HepG2 (cell line): Measurements from ENCODE around the gene MAP2K5. TPM values are rescaled to one million over a fixed set of nuclear protein-coding genes. Genes with fewer than 3 reads are reported as not detected.

Experiments used
- ATAC-seq: fragments of 200-7000 bp; cut with Tn5 transposase; 3 replicates; pipeline ENCODE4 v1.9.1; 2020; ENCODE audit warnings: mild to moderate bottlenecking, moderate library complexity
- BruUV-seq: library from RNA; stranded (reverse); fragments of 400-500 nt; replicated peaks from 2 replicates; lab custom pipeline; 2021; lab: Mats Ljungman, UMichigan
- CTCF ChIA-PET: fragments of 300-600 bp; formaldehyde crosslinking; extraction: SDS; loops from one replicate; lab custom pipeline; 2021; ENCODE audit warnings: low total read pairs, inconsistent platforms, low intra/inter-chr PET ratio; lab: Yijun Ruan, JAX
- POLR2A ChIA-PET: fragments of 350-600 bp; sonication (Branson Sonifier 250); formaldehyde crosslinking; loops from one replicate; lab custom pipeline; 2020; ENCODE audit warnings: antibody characterized with exemption, inconsistent platforms; lab: Yijun Ruan, JAX
- DNase-seq: peaks from one replicate; pipeline ENCODE4 v3.0.0-alpha.2; 2015; ENCODE audit warnings: low spot score
- FAIRE-seq: peaks from 3 replicates; lab custom pipeline; 2011; peaks lifted over from hg19 to GRCh38; lab: Jason Lieb, UNC
- H2AFZ ChIP-seq: one replicate; pipeline ENCODE4 v1.6.1; 2011; ENCODE audit warnings: low read length, inconsistent platforms
- H3K27ac ChIP-seq: fragments of 300-600 bp; 3 replicates; pipeline ENCODE4 v1.8.0; 2011; ENCODE audit warnings: mixed run types, mild to moderate bottlenecking, mixed read lengths, low read length, inconsistent platforms; ENCODE audit not compliant: insufficient read depth; ENCODE audit errors: extremely low read length
- H3K27me3 ChIP-seq, 2 experiments: fragments of 200-600 bp in 1 of 2; 2 replicates in 1 of 2; 3 replicates in 1 of 2; pipeline versions ENCODE4 v1.6.0 to v1.8.0; 2011; ENCODE audit warnings: low read length in 2 of 2, mild to moderate bottlenecking in 2 of 2, moderate library complexity in 2 of 2, inconsistent platforms in 1 of 2; ENCODE audit not compliant: insufficient read depth in 2 of 2, control insufficient read depth in 1 of 2
- H3K36me3 ChIP-seq, 2 experiments: fragments of 200-600 bp in 1 of 2; replicated peaks in 1 of 2; 2 replicates in 1 of 2; 3 replicates in 1 of 2; pipeline versions ENCODE4 v1.5.1 to v1.8.0; 2011; ENCODE audit warnings: low read length in 2 of 2, inconsistent platforms in 1 of 2; ENCODE audit not compliant: insufficient read depth in 2 of 2, control insufficient read depth in 1 of 2
- H3K4me1 ChIP-seq: 2 replicates; pipeline ENCODE4 v1.5.1; 2012; ENCODE audit warnings: low read length, inconsistent platforms; ENCODE audit not compliant: insufficient read depth
- H3K4me2 ChIP-seq: 2 replicates; pipeline ENCODE4 v1.6.0; 2011; ENCODE audit warnings: low read depth, low read length, inconsistent platforms
- H3K4me3 ChIP-seq, 3 experiments: fragments of 200-600 bp in 1 of 3; sonication (generic), shearing (Covaris generic) in 1 of 3; replicated peaks in 1 of 3; 2 replicates each; pipeline ENCODE4 v1.5.1; 2011 to 2016; ENCODE audit warnings: low read length in 3 of 3, inconsistent platforms in 2 of 3, low read depth in 2 of 3, mild to moderate bottlenecking in 2 of 3, control low read depth in 1 of 3, mixed read lengths in 1 of 3; ENCODE audit not compliant: insufficient read depth in 1 of 3
- H3K79me2 ChIP-seq: one replicate; pipeline ENCODE4 v1.6.1; 2011; ENCODE audit warnings: low read length, inconsistent platforms; ENCODE audit not compliant: insufficient read depth
- H3K9ac ChIP-seq: 2 replicates; pipeline ENCODE4 v1.6.0; 2011; ENCODE audit warnings: mild to moderate bottlenecking, low read depth, low read length, inconsistent platforms; ENCODE audit not compliant: insufficient read depth
- H3K9me3 ChIP-seq: 2 replicates; pipeline ENCODE4 v1.5.1; 2012; ENCODE audit warnings: mild to moderate bottlenecking, low read length
- H4K20me1 ChIP-seq: 2 replicates; pipeline ENCODE4 v1.6.0; 2011; ENCODE audit warnings: inconsistent platforms, mild to moderate bottlenecking, low read length, moderate library complexity; ENCODE audit not compliant: insufficient read depth
- FUBP1 ChIP-seq: sonication (generic); formaldehyde crosslinking; IDR thresholded peaks from 2 replicates; pipeline ENCODE4 v1.5.1; 2020; ENCODE audit warnings: missing genetic modification reagents, mild to moderate bottlenecking, borderline replicate concordance
- KDM3A ChIP-seq: IDR thresholded peaks from 2 replicates; pipeline ENCODE4 v1.6.1; 2018; ENCODE audit warnings: low read depth, missing compliant biosample characterization
- MAZ ChIP-seq, 2 experiments: sonication (generic) in 1 of 2; formaldehyde crosslinking in 1 of 2; IDR thresholded peaks; 2 replicates each; pipeline versions ENCODE4 v1.5.0 to v1.6.1; 2012 to 2020; ENCODE audit warnings: low read depth in 2 of 2, mild to moderate bottlenecking in 2 of 2, borderline replicate concordance in 1 of 2, improper control_type of control experiment in 1 of 2, low read length in 1 of 2, missing genetic modification reagents in 1 of 2, moderate library complexity in 1 of 2
- NFYB ChIP-seq: sonication (generic); formaldehyde crosslinking; IDR thresholded peaks from 2 replicates; pipeline ENCODE4 v1.4.0; 2020; ENCODE audit warnings: missing genetic modification reagents
- PHF8 ChIP-seq: sonication (generic); formaldehyde crosslinking; IDR thresholded peaks from 2 replicates; pipeline ENCODE4 v1.5.0; 2020; ENCODE audit warnings: missing genetic modification reagents
- PITX1 ChIP-seq: sonication (generic); formaldehyde crosslinking; IDR thresholded peaks from 2 replicates; pipeline ENCODE4 v1.5.1; 2020; ENCODE audit warnings: mild to moderate bottlenecking, missing genetic modification reagents
- RFXANK ChIP-seq: IDR thresholded peaks from 2 replicates; pipeline ENCODE4 v1.6.1; 2016
- TOPORS ChIP-seq: sonication (generic); formaldehyde crosslinking; IDR thresholded peaks from 2 replicates; pipeline ENCODE4 v1.8.0; 2023; ENCODE audit warnings: mild to moderate bottlenecking, missing genetic modification reagents
- ZBTB20 ChIP-seq: sonication (generic); formaldehyde crosslinking; IDR thresholded peaks from 2 replicates; pipeline ENCODE4 v1.8.1; 2023; ENCODE audit warnings: missing genetic modification reagents, low read depth, mild to moderate bottlenecking, borderline replicate concordance
- ZNF275 ChIP-seq: sonication (generic); formaldehyde crosslinking; IDR thresholded peaks from 2 replicates; pipeline ENCODE4 v1.8.0; 2022; ENCODE audit warnings: missing genetic modification reagents, mild to moderate bottlenecking, inconsistent platforms, borderline replicate concordance
- ZNF343 ChIP-seq: sonication (generic); formaldehyde crosslinking; IDR thresholded peaks from 2 replicates; pipeline ENCODE4 v1.4.0; 2020; ENCODE audit warnings: mild to moderate bottlenecking, missing genetic modification reagents
- ZNF691 ChIP-seq: sonication (generic); formaldehyde crosslinking; IDR thresholded peaks from 2 replicates; pipeline ENCODE4 v1.4.0; 2020; ENCODE audit warnings: missing genetic modification reagents, low read depth, mild to moderate bottlenecking, borderline replicate concordance
- ZNF768 ChIP-seq: sonication (generic); formaldehyde crosslinking; IDR thresholded peaks from 2 replicates; pipeline ENCODE4 v1.4.0; 2020; ENCODE audit warnings: missing genetic modification reagents
- ZNF883 ChIP-seq: sonication (generic); formaldehyde crosslinking; IDR thresholded peaks from 2 replicates; pipeline ENCODE4 v1.5.1; 2020; ENCODE audit warnings: mild to moderate bottlenecking, missing genetic modification reagents; ENCODE audit errors: not compliant biosample characterization
- WGBS: methylation state at CpG from one replicate; pipeline ENCODE4 v1.1.6; 2017; ENCODE audit warnings: low lambda C conversion rate; 5-methylcytosine and 5-hydroxymethylcytosine counted together
- in situ Hi-C: cut with HindIII; loops from 2 replicates; pipeline ENCODE4 v1.10.0; 2017; ENCODE audit warnings: low pct_unique_long_range_greater_than_20kb; ENCODE audit not compliant: extremely low pct_ligation_motif_present
- intact Hi-C: fragments of 100-400 bp; cut with micrococcal nuclease; formaldehyde crosslinking; loops from one replicate; pipeline ENCODE4 v1.10.0; 2022; ENCODE audit not compliant: unreplicated experiment
- polyA plus RNA-seq, 8 experiments: library from polyadenylated mRNA; depleted of rRNA in 3 of 8; stranded (reverse) in 7 of 8; unstranded in 1 of 8; fragments of >200 nt; fragmentation: Illumina TruSeq in 4 of 8; extraction: Trizol in 4 of 8; gene quantifications; 2 replicates each; pipeline versions ENCODE4 v1.2.1 to v1.2.3, GENCODE V29; 2011 to 2016; ENCODE audit warnings: low read depth in 4 of 8, missing spikeins in 1 of 8, mixed read lengths in 1 of 8; ENCODE audit not compliant: insufficient read depth in 1 of 8
- total RNA-seq, 5 experiments: library from RNA; depleted of rRNA; stranded (reverse); fragments of >200 nt; fragmentation: Illumina TruSeq; extraction: Trizol; gene quantifications; 2 replicates each; pipeline ENCODE4 v1.2.3, GENCODE V29; 2016; ENCODE audit warnings: low read depth in 1 of 5

Gene MAP2K5
- total and polyA plus RNA-seq, 2 of the 13 experiments (the other 11 are each of a cell fraction or from before 2014, with no cell fraction given), result 4.0 to 4.3 TPM

GRCh38 chr15:67839929-67840748 lies 297.6 kb downstream of the MAP2K5 start, which contains the start of gene RNU6-1 (continued):
- 0 out of 2 replicates have a peak, but pooled peaks have one; percentile 21 for TF ChIP-seq NFYB (CRISPR knock-in tag)
- 0 out of 2 replicates have a peak, but pooled peaks have one; percentile 51 for TF ChIP-seq TOPORS (CRISPR knock-in tag)
- TF ChIP-seq ZNF343 (CRISPR knock-in tag), result no peak
- TF ChIP-seq RFXANK (CRISPR knock-in tag), result no peak
- peak; percentile 66; the same call in 1 of the 2 replicates for TF ChIP-seq PITX1 (CRISPR knock-in tag)

- in situ Hi-C loops (no loop called here), intact Hi-C loops (loop anchor here (2.0 to 5.0 kb wide), 2 partner anchors 211 to 314 kb away; partner anchors contain the start of gene PIAS1)
- TF ChIP-seq FUBP1 (CRISPR knock-in tag), result no peak
- TF ChIP-seq ZNF768 (CRISPR knock-in tag), result peak; percentile 22; the same call in 1 of the 2 replicates
- no peak for TF ChIP-seq KDM3A (CRISPR knock-in tag)
- TF ChIP-seq MAZ (IDR thresholded peaks at IDR 0.05; ENCODE audit: borderline replicate concordance, low read depth, low read length), result no peak
- peak; percentile 22; the same call in 1 of the 2 replicates for TF ChIP-seq MAZ (CRISPR knock-in tag; IDR thresholded peaks at IDR 0.05; ENCODE audit: low read depth)
- no peak for TF ChIP-seq ZNF275 (CRISPR knock-in tag)
- no peak for TF ChIP-seq ZBTB20
- peak; percentile 25 for TF ChIP-seq ZNF883 (CRISPR knock-in tag)
- peak; percentile 30; the same call in 1 of the 2 replicates for TF ChIP-seq ZNF691 (CRISPR knock-in tag)
- peak; percentile 11; the same call in 1 of the 2 replicates for TF ChIP-seq PHF8 (CRISPR knock-in tag)
These were observed 298.4 kb downstream of the MAP2K5 start for GRCh38 chr15:67840749-67841512.

More at GRCh38 chr15:67840749-67841512, 298.4 kb downstream of the MAP2K5 start:
- Histone ChIP-seq H3K27ac (peak overlapping the region; percentile 86), H4K20me1 (no peaks in the 10 kb centered on the region), H3K36me3 (no peaks in the 10 kb centered on the region), H3K9me3 (no peaks in the 10 kb centered on the region), H3K79me2 (no peaks in the 10 kb centered on the region), H3K27me3 (peaks cover 0 to 7% of the 10 kb centered on the region in 2 experiments; a peak in 4 of 5 replicates), H3K9ac (peak overlapping the region; percentile 94), H3K4me2 (peak overlapping the region; percentile 97), H3K4me3 (peak overlapping the region; percentile 73 to 98 (median 93)), H2AFZ (no peak overlapping the region), H3K4me1 (peaks cover 77% of the 10 kb centered on the region)
- FAIRE-seq (no peak), ATAC-seq (peak; percentile 40), DNase-seq (peak; percentile 50)
- ChIA-PET CTCF (no interaction called here), POLR2A (interaction anchor here (0.7 to 1.4 kb wide), 9 partner anchors 10 to 587 kb away, joined by 3 to 6 read pairs (median 3); partner anchors contain the start of genes AAGAB, FEM1B and IQCH)
- TSS peak; percentile 89 for BruUV-seq
- 2% methylated on average over 16 of the region's 17 CpGs for WGBS
